IMR-90 (cell line): Measurements from ENCODE around the gene HSD17B11. TPM values are rescaled to one million over a fixed set of nuclear protein-coding genes. Genes with fewer than 3 reads are reported as not detected.

ENCODE experiments used
- ATAC-seq: fragments of 200-7000 bp; cut with Tn5 transposase; 2 replicates; pipeline ENCODE4 v1.9.1; 2020; ENCODE audit warnings: low read depth, mild to moderate bottlenecking, moderate library complexity
- BruUV-seq: library from RNA; stranded (reverse); fragments of 400-500 nt; replicated peaks from 2 replicates; lab custom pipeline; 2021; lab: Mats Ljungman, UMichigan
- CTCF ChIA-PET: fragments of 300-600 bp; formaldehyde crosslinking; extraction: SDS; loops from one replicate; lab custom pipeline; 2021; ENCODE audit warnings: antibody characterized with exemption; lab: Yijun Ruan, JAX
- POLR2A ChIA-PET: fragments of 300-600 bp; sonication (Branson Sonifier 250); formaldehyde crosslinking; loops from one replicate; lab custom pipeline; 2022; ENCODE audit warnings: antibody characterized with exemption; ENCODE audit not compliant: unreplicated experiment; lab: Charles Lee
- DNase-seq: peaks from one replicate; pipeline ENCODE4 v3.0.0; 2013
- H2AFZ ChIP-seq: replicated peaks from 2 replicates; pipeline ENCODE3; 2013; ENCODE audit warnings: low read length, mild to moderate bottlenecking; ENCODE audit not compliant: poor library complexity
- H2AK5ac ChIP-seq: 2 replicates; pipeline ENCODE4 v1.6.1; 2013; ENCODE audit warnings: low read depth, low read length, inconsistent platforms
- H2AK9ac ChIP-seq: replicated peaks from 2 replicates; pipeline ENCODE3; 2013; ENCODE audit warnings: mild to moderate bottlenecking, low read depth, low read length, moderate library complexity; ENCODE audit not compliant: poor library complexity
- H2BK120ac ChIP-seq: 2 replicates; pipeline ENCODE4 v1.6.1; 2013; ENCODE audit warnings: low read depth, low read length, inconsistent platforms
- H2BK15ac ChIP-seq: 3 replicates; pipeline ENCODE4 v1.6.1; 2013; ENCODE audit warnings: low read depth, low read length, inconsistent platforms
- H2BK20ac ChIP-seq: 2 replicates; pipeline ENCODE4 v1.6.1; 2013; ENCODE audit warnings: low read depth, mild to moderate bottlenecking, inconsistent platforms, low read length, moderate library complexity
- H2BK5ac ChIP-seq: 2 replicates; pipeline ENCODE4 v1.6.1; 2013; ENCODE audit warnings: mild to moderate bottlenecking, low read depth, low read length, inconsistent platforms; ENCODE audit not compliant: poor library complexity, severe bottlenecking
- H3K14ac ChIP-seq: replicated peaks from 2 replicates; pipeline ENCODE4 v1.6.1; 2013; ENCODE audit warnings: low read depth, low read length, inconsistent platforms
- H3K18ac ChIP-seq: 2 replicates; pipeline ENCODE4 v1.6.1; 2013; ENCODE audit warnings: low read depth, low read length, control low read depth
- H3K23ac ChIP-seq: 2 replicates; pipeline ENCODE4 v1.6.1; 2013; ENCODE audit warnings: low read depth, low read length, inconsistent platforms
- H3K27ac ChIP-seq: 2 replicates; pipeline ENCODE4 v1.5.1; 2013; ENCODE audit warnings: mild to moderate bottlenecking, control low read depth, low read length; ENCODE audit not compliant: insufficient read depth
- H3K27me3 ChIP-seq: 2 replicates; pipeline ENCODE4 v1.6.1; 2013; ENCODE audit warnings: low read length; ENCODE audit not compliant: control insufficient read depth, insufficient read depth
- H3K36me3 ChIP-seq: 2 replicates; pipeline ENCODE4 v1.6.1; 2013; ENCODE audit warnings: low read length, mixed read lengths; ENCODE audit not compliant: control insufficient read depth, insufficient read depth
- H3K4ac ChIP-seq: 2 replicates; pipeline ENCODE4 v1.6.1; 2013; ENCODE audit warnings: low read depth, low read length, inconsistent platforms
- H3K4me1 ChIP-seq: 2 replicates; pipeline ENCODE4 v1.6.1; 2013; ENCODE audit warnings: low read length, mixed read lengths; ENCODE audit not compliant: control insufficient read depth, insufficient read depth
- H3K4me2 ChIP-seq: 2 replicates; pipeline ENCODE4 v1.6.1; 2013; ENCODE audit warnings: low read depth, mild to moderate bottlenecking, control low read depth, low read length, moderate library complexity
- H3K4me3 ChIP-seq: 2 replicates; pipeline ENCODE4 v1.5.1; 2013; ENCODE audit warnings: low read depth, mild to moderate bottlenecking, control low read depth, low read length, moderate library complexity; ENCODE audit not compliant: insufficient read depth
- H3K56ac ChIP-seq: 2 replicates; pipeline ENCODE4 v1.6.1; 2013; ENCODE audit warnings: low read length, inconsistent platforms; ENCODE audit not compliant: insufficient read depth; ENCODE audit errors: extremely low read depth
- H3K79me1 ChIP-seq, 2 experiments: 2 replicates each; pipeline ENCODE4 v1.6.1; 2013; ENCODE audit warnings: low read length in 2 of 2, inconsistent platforms in 1 of 2, low read depth in 1 of 2
- H3K9ac ChIP-seq: 2 replicates; pipeline ENCODE4 v1.6.1; 2013; ENCODE audit warnings: low read depth, low read length, control low read depth
- H3K9me1 ChIP-seq: 2 replicates; pipeline ENCODE4 v1.6.1; 2013; ENCODE audit warnings: low read length, inconsistent platforms; ENCODE audit not compliant: insufficient read depth
- H3K9me3 ChIP-seq: 2 replicates; pipeline ENCODE4 v1.6.1; 2013; ENCODE audit warnings: low read length; ENCODE audit not compliant: control insufficient read depth, insufficient read depth
- H4K20me1 ChIP-seq: 2 replicates; pipeline ENCODE4 v1.6.1; 2013; ENCODE audit warnings: low read length, inconsistent platforms; ENCODE audit not compliant: insufficient read depth
- H4K5ac ChIP-seq: 2 replicates; pipeline ENCODE4 v1.6.1; 2013; ENCODE audit warnings: mild to moderate bottlenecking, low read depth, low read length, control low read depth
- H4K8ac ChIP-seq, 2 experiments: 2 replicates each; pipeline ENCODE4 v1.6.1; 2013; ENCODE audit warnings: low read depth in 2 of 2, low read length in 2 of 2, control low read depth in 1 of 2, inconsistent platforms in 1 of 2
- H4K91ac ChIP-seq: 2 replicates; pipeline ENCODE4 v1.6.1; 2013; ENCODE audit warnings: low read depth, low read length, inconsistent platforms; ENCODE audit not compliant: insufficient read depth
- BHLHE40 ChIP-seq: fragments of 150-350 bp; IDR thresholded peaks from 2 replicates; pipeline ENCODE4 v1.6.1; 2016; ENCODE audit warnings: mild to moderate bottlenecking, low read depth, low read length
- CEBPB ChIP-seq: IDR thresholded peaks from 2 replicates; pipeline ENCODE4 v1.6.1; 2012; ENCODE audit warnings: low read depth, low read length, improper control_type of control experiment
- CHD1 ChIP-seq: IDR thresholded peaks from 2 replicates; pipeline ENCODE4 v1.6.1; 2012; ENCODE audit warnings: low read depth, low read length, improper control_type of control experiment
- CTCF ChIP-seq: conservative IDR thresholded peaks from 2 replicates; pipeline ENCODE4 v1.5.1; 2012; ENCODE audit warnings: mild to moderate bottlenecking, low read depth, low read length, improper control_type of control experiment
- ELK1 ChIP-seq: fragments of 150-350 bp; IDR thresholded peaks from 2 replicates; pipeline ENCODE4 v1.6.1; 2016; ENCODE audit warnings: low read depth, mild to moderate bottlenecking, low read length, moderate library complexity, borderline replicate concordance
- FOS ChIP-seq: fragments of 150-350 bp; IDR thresholded peaks from 2 replicates; pipeline ENCODE4 v1.6.1; 2016; ENCODE audit warnings: low read depth, low read length
- MAFK ChIP-seq: IDR thresholded peaks from 2 replicates; pipeline ENCODE4 v1.6.1; 2012; ENCODE audit warnings: low read depth, low read length, improper control_type of control experiment
- MAZ ChIP-seq: IDR thresholded peaks from 2 replicates; pipeline ENCODE4 v1.6.1; 2012; ENCODE audit warnings: low read depth, mild to moderate bottlenecking, low read length, improper control_type of control experiment, moderate library complexity, borderline replicate concordance
- MXI1 ChIP-seq: IDR thresholded peaks from 2 replicates; pipeline ENCODE4 v1.6.1; 2012; ENCODE audit warnings: low read depth, mild to moderate bottlenecking, low read length, moderate library complexity, borderline replicate concordance
- NFE2L2 ChIP-seq: fragments of 150-350 bp; IDR thresholded peaks from 2 replicates; pipeline ENCODE4 v1.6.1; 2016; ENCODE audit warnings: low read depth, mild to moderate bottlenecking, low read length
- POLR2A ChIP-seq: IDR thresholded peaks from 2 replicates; pipeline ENCODE4 v1.6.1; 2012; ENCODE audit warnings: mild to moderate bottlenecking, low read depth, low read length
- RAD21 ChIP-seq: IDR thresholded peaks from 2 replicates; pipeline ENCODE4 v1.6.1; 2012; ENCODE audit warnings: low read length, improper control_type of control experiment
- RCOR1 ChIP-seq: IDR thresholded peaks from 2 replicates; pipeline ENCODE4 v1.6.1; 2012; ENCODE audit warnings: mild to moderate bottlenecking, low read length, improper control_type of control experiment; ENCODE audit not compliant: insufficient replicate concordance
- RFX5 ChIP-seq: IDR thresholded peaks from 2 replicates; pipeline ENCODE4 v1.8.0; 2012; ENCODE audit warnings: low read depth, mild to moderate bottlenecking, low read length, moderate library complexity
- SMC3 ChIP-seq: fragments of 150-350 bp; IDR thresholded peaks from 2 replicates; pipeline ENCODE4 v1.6.1; 2016; ENCODE audit warnings: low read depth, mild to moderate bottlenecking, antibody characterized with exemption, low read length, moderate library complexity
- USF2 ChIP-seq: fragments of 150-350 bp; IDR thresholded peaks from 2 replicates; pipeline ENCODE4 v1.6.1; 2017; ENCODE audit warnings: mild to moderate bottlenecking, antibody characterized with exemption, low read length, low read depth
- WGBS, 2 experiments: methylation state at CpG; one replicate each; pipeline versions ENCODE4 v1.1.5 to v1.1.7; 2013; ENCODE audit warnings: missing lambda C conversion rate in 2 of 2; ENCODE audit not compliant: insufficient read length in 1 of 2; ENCODE audit errors: extremely low coverage in 2 of 2; 5-methylcytosine and 5-hydroxymethylcytosine counted together
- dilution Hi-C: fragments of 300-500 bp; cut with HindIII; formaldehyde crosslinking; loops from one replicate; pipeline ENCODE4 v1.14.3; 2018; ENCODE audit warnings: low sequenced_read_pairs; ENCODE audit not compliant: unreplicated experiment
- in situ Hi-C: fragments of 300-500 bp; cut with MboI; formaldehyde crosslinking; loops from 3 replicates; pipeline ENCODE4 v1.14.3; 2019; ENCODE audit warnings: low sequenced_read_pairs, inconsistent platforms, mixed read lengths
- intact Hi-C: fragments of 100-400 bp; cut with micrococcal nuclease; formaldehyde crosslinking; loops from 2 replicates; pipeline ENCODE4 v1.10.0; 2022
- polyA plus RNA-seq, 3 experiments: library from polyadenylated mRNA; depleted of rRNA; stranded (reverse); fragments of >200 nt; gene quantifications; 2 replicates each; pipeline ENCODE4 v1.2.3, GENCODE V29; 2012; ENCODE audit warnings: low replicate concordance in 1 of 3
- total RNA-seq: library from RNA; depleted of rRNA; stranded (reverse); fragments of >200 nt; gene quantifications from 2 replicates; pipeline ENCODE4 v1.2.3, GENCODE V29; 2012

Gene HSD17B11
- total and polyA plus RNA-seq, 2 of the 4 experiments (the other 2 are of a cell fraction): 11.3 to 12.0 TPM

GRCh38 chr4:87409420-87409939 lies 18.5 kb upstream of the HSD17B11 start:
- Histone ChIP-seq H4K91ac (no peak overlapping the region), H4K20me1 (no peaks in the 10 kb centered on the region), H3K4me1 (peaks cover 6% of the 10 kb centered on the region; the same call in 1 of the 2 replicates), H2BK20ac (no peak overlapping the region), H3K9me1 (no peaks in the 10 kb centered on the region), H3K27ac (no peak overlapping the region), H2BK15ac (no peak overlapping the region), H4K5ac (no peak overlapping the region), H3K27me3 (no peaks in the 10 kb centered on the region; the same call in 1 of the 2 replicates), H3K4me3 (no peak overlapping the region), H2BK120ac (no peak overlapping the region), H3K14ac (no peak overlapping the region), H2AFZ (no peak overlapping the region), H3K56ac (no peak overlapping the region), H2AK9ac (no peak overlapping the region), H4K8ac (no peak overlapping the region), H2BK5ac (peak overlapping the region; percentile 7), H3K36me3 (no peaks in the 10 kb centered on the region), H3K9ac (no peak overlapping the region), H3K4ac (no peak overlapping the region), H3K9me3 (no peaks in the 10 kb centered on the region), H3K23ac (no peak overlapping the region), H2AK5ac (no peak overlapping the region), H3K4me2 (no peak overlapping the region), H3K18ac (no peak overlapping the region), H3K79me1 (no peaks in the 10 kb centered on the region)
- dilution Hi-C loops: no loop called here
- POLR2A ChIA-PET: no interaction called here
- BruUV-seq: no TSS peak
- in situ Hi-C loops: no loop called here
- no CpG with 5 or more reads among the region's 3 CpGs for WGBS, 2 experiments
- TF ChIP-seq CEBPB (no peak), MAZ (no peak), MXI1 (no peak), CTCF (no peak), USF2 (no peak), ELK1 (no peak), CHD1 (no peak), BHLHE40 (no peak), RFX5 (no peak), NFE2L2 (no peak), FOS (no peak), SMC3 (no peak), MAFK (no peak), POLR2A (no peak), RCOR1 (no peak), RAD21 (no peak)
- DNase-seq (no peak), ATAC-seq (no peak)
- CTCF ChIA-PET: no interaction called here
- intact Hi-C loops: no loop called here
